Posterior vena cava (tissue), 2 donors: Measurements from ENCODE around the gene PLXND1. TPM values are rescaled to one million over a fixed set of nuclear protein-coding genes. Genes with fewer than 3 reads are reported as not detected.
"Not testable (repeated sequence)": the region's sequence is repeated elsewhere in the genome, so short reads cannot be mapped to it uniquely, and the experiment has no call there.

Experiments
- DNase-seq: peaks from one replicate; pipeline ENCODE4 v3.0.0-alpha.2; 2020; ENCODE audit warnings: low spot score
- intact Hi-C, 2 donors: fragments of 100-400 bp; cut with DNase I; formaldehyde crosslinking; loops; one replicate each; pipeline versions ENCODE4 v1.14.1 to v1.14.2; 2022 to 2023
- total RNA-seq, 2 donors: library from RNA; stranded (reverse); fragmentation: NEBNext Ultra II Directional; extraction: Animal tissue kit (Norgen Biotek cat#: 25700); gene quantifications; one replicate each; pipeline ENCODE4 v1.2.1, GENCODE V29; 2021
- donor health status: DM: yes; HTN: yes; CAD: no.
- donor health status: DM: yes; HTN: yes; CAD: no.

Gene PLXND1
- total RNA-seq, 2 donors from 2014 or later = 155 to 241 TPM

GRCh38 chr3:129549006-129549800 is 57.3 kb downstream of the PLXND1 start:
- no peak for DNase-seq
- intact Hi-C loops = no loop called here

- intact Hi-C loops = no loop called here
These were observed 58.1 kb downstream of the PLXND1 start for GRCh38 chr3:129548104-129548965.

GRCh38 chr3:129547241-129547640 is 59.2 kb downstream of the PLXND1 start:
- DNase-seq = no peak
- intact Hi-C loops = no loop called here

More at GRCh38 chr3:129548104-129548965, 58.1 kb downstream of the PLXND1 start:
- DNase-seq = no peak

DNA sequence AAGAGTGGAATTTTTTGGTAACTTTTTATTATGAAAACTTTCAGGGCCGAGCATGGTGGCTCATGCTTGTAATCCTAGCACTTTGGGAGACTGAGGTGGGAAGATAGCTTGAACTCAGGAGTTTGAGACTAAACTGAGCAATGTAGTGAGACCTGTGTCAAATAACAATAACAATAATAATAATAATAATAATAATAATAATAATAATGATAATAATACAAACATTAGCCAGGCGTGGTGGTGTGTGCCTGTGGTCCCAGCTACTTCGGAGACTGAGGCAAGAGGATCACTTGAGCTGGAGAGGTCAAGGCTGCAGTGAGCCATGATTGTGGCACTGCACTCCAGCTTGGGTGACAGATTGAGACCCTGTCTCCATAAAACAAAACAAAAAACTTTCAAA is 60.5 kb downstream of the PLXND1 start:
- DNase-seq, intact Hi-C loops: not testable (repeated sequence)

- DNase-seq = no peak
- intact Hi-C loops = no loop called here
These were observed 62.5 kb downstream of the PLXND1 start for GRCh38 chr3:129543999-129544398.

- intact Hi-C loops = no loop called here
- no peak for DNase-seq
These were observed 63.2 kb downstream of the PLXND1 start, which contains the start of gene H1-8 for GRCh38 chr3:129543156-129543790. H1-8 (plus strand) TSS chr3:129543175; CDS start chr3:129543219, 44 bp downstream.

GRCh38 chr3:129542747-129543146 is 63.7 kb downstream of the PLXND1 start:
- no peak for DNase-seq
- intact Hi-C loops = no loop called here

DNA sequence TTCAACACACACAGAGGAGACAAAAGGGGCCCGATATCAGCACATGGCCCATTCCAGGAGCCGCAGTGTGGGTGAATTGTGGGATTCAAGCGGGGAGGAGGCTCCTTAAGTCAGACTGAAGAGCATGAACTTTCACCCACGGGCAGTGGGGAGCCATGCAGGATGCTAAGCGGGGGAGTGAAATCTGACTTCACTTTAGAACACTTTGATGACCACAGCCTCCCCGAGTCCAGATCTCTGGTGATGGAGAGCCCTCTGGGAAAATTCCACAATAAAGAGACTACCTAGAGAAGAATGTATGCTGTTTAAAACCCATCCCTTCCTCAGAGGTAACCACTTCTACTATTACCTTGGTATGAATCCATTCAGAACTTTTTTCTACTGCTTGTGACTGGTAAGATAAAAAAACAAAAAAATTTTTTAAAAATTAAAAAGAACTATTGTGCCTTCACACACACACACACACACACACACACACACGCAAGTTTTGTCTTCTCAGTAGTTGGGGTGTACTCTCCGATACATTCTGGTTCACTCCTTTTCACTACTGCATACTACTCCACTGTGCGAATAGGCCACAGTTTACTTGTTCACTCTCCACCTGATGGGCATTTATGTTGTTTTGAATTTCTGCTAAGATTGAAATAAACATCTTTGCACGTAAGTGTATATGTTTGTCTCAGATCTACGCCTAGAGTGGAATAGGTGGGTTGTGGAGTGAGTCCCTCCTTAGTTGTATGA is 65.5 kb downstream of the PLXND1 start:
- DNase-seq = no peak
- intact Hi-C loops = no loop called here

- no peak for DNase-seq
- intact Hi-C loops = no loop called here
These were observed 67.3 kb downstream of the PLXND1 start for GRCh38 chr3:129539206-129539605.

- intact Hi-C loops = no loop called here
- DNase-seq = no peak
These were observed 69.7 kb downstream of the PLXND1 start for GRCh38 chr3:129536804-129537203.

GRCh38 chr3:129536374-129536667 is 70.2 kb downstream of the PLXND1 start:
- intact Hi-C loops = no loop called here
- DNase-seq = no peak

DNA sequence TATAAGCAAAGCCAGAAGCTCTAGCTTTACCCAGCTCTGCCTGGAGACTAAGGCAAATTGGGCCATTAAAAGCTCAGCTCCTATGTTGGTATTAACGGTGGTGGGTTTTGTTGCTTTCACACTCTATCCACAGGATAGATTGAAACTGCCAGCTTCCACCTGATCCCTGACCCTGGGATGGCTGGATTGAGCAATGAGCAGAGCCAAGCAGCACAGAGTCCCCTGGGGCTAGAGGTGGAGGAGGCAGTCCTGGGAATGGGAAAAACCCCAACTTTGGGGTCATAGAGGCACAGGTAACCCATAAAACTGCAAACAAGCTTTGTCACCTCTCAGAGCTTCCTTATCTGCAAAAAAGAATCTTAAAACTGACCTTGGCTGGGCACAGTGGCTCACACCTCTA is 71.4 kb downstream of the PLXND1 start:
- intact Hi-C loops = no loop called here
- no peak for DNase-seq

- intact Hi-C loops = no loop called here
- no peak for DNase-seq
These were observed 71.9 kb downstream of the PLXND1 start for GRCh38 chr3:129534428-129535027.

GRCh38 chr3:129533406-129533805 is 73.1 kb downstream of the PLXND1 start:
- intact Hi-C loops = no loop called here
- DNase-seq = no peak

GRCh38 chr3:129532261-129532660 is 74.2 kb downstream of the PLXND1 start:
- intact Hi-C loops = no loop called here
- no peak for DNase-seq

- intact Hi-C loops = no loop called here
- no peak for DNase-seq
These were observed 74.8 kb downstream of the PLXND1 start for GRCh38 chr3:129531699-129532098.

GRCh38 chr3:129530821-129531220 is 75.7 kb downstream of the PLXND1 start:
- intact Hi-C loops = no loop called here
- DNase-seq = no peak

DNA sequence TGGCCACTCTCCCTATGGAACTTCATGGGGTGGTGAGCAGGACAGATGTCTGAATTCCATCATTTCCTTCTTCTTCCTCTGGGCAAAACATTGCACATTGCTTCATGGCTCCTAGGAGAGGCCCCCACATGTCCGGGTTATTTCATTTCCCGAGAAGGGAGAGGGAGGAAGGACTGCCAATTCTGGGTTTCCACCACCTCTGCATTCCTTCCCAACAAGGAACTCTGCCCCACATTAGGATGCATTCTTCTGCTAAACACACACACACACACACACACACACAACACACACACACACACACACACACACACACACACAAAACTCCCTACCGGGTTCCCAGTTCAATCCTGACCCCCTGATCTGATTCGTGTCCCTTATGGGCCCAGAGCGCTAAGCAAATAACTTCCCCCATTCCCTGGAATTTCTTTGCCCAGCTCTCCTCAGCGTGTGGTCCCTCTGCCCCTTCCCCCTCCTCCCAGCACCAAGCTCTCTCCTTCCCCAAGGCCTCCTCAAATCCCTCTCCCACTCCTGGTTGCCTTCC is 76.2 kb downstream of the PLXND1 start:
- no peak for DNase-seq
- intact Hi-C loops = no loop called here
